CD4-positive, alpha-beta T cell treated with Interleukin-21 for 1 hour (primary cell): ENCODE results near the gene ZNF672.
"Not testable (repeated sequence)": the region's sequence is repeated elsewhere in the genome, so short reads cannot be mapped to it uniquely, and the experiment has no call there.

ENCODE experiments used
- DNase-seq: peaks from one replicate; pipeline ENCODE4 v3.0.0-alpha.2; 2020

Gene ZNF672

DNA sequence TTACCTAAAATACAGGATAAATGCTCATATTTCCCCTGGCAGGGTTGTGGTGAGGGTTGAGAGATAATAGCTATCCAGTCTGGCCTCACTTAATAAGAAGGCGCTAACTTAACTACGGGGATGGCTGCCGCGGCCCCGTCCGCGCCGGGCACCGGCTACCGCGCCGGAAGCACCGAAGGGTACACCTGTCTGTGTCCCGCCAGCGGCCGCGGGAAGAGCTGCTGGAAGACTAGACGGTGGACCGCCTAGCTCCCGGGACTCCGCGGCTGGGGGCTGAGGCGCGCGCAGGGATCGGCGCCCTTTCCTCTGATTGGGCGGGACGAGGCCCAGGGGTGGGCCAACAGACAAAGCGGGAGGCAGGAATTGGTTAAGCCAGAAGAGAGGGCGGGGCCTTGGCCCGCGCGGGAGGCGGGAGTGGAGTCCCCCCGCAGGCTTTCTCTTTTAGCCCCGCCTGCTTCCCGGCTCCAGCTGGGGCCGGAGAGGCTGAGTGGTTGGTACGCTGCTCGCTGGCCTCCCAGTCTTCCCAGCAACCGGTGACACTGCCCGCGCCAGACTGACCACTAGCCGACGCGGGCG is at the start of gene ZNF672:
Gene ZNF672 (plus strand): TSS at position 444 of the 576 bp plus-strand sequence. CDS start 9,051 bp downstream, outside the sequence.
- peak; percentile 95 for DNase-seq

DNA sequence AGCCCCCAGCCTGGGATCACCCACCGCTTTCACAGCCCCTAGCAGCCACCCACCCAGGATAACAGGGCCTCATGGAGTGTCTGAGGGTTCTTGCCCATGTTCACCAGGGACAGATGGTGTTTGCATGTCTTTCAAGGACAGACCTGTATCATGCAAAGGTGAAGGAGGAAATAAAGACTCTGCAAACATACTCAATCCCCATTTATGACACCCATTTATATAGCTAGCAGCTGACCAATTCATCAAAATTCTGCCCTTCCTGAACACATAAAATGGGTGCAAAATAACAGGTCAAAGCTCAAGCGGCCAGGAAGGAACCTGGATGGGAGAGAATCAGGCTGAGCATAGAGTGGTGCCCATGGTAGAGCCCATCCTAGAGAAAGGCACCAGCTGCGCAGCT is 49.7 kb upstream of the ZNF672 start:
- no peak for DNase-seq

DNA sequence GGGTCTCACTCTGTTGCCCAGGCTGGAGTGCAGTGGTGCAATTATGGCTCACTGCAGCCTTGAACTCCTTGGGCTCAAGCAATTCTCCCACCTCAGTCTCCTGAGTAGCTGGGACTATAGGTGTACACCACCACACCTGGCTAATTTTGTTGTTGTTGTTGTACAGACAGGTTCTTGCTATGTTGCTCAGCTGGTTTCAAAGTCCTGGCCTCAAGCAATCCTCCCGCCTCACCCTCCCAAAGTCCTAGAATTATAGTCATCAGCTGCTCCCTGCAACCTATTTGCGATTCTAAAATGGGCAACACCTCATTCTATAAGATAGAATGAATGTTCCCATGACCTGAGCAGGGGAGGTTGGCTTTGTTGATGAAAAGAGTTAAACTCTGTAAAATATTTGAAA is 48.7 kb upstream of the ZNF672 start:
- not testable (repeated sequence) for DNase-seq

DNA sequence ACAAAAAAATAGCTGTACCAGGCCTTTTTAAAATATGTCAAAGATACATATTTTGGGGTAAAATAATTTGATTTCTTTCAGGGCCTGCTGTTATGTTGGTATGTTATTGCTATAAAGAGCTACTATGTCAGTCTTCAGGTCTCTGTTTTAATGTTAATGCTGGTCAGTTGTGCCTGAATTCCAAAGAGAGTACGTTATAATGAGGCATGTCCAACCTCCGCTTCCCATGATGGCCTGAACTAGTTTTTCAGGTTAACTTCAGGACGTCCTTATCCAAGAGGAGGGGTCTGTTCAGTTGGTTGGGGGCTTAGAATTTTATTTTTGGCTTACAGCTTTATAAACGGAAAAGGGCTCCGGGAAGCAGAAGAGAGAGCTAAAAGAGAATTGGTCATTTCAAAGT is 47.6 kb upstream of the ZNF672 start:
- DNase-seq: no peak

DNA sequence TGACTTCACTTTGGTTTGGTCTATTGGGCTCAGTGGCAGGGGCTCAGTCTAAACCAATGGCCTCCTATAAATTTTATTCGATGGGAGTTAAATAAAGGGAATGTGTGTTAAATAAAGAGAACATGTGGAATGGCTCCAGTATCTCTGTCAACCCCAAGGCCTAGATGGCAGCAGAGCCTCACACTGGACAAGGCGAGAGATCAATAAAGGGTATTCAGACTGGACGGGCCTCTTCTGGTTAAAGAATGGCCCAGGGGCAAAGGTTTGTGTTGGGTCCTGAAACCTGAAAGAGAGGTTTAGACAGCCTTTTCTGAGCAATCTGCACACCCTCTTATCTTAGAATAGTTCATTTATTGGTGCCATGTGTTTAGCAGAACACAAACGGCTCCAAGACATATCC is 47.0 kb upstream of the ZNF672 start:
- no peak for DNase-seq

DNA sequence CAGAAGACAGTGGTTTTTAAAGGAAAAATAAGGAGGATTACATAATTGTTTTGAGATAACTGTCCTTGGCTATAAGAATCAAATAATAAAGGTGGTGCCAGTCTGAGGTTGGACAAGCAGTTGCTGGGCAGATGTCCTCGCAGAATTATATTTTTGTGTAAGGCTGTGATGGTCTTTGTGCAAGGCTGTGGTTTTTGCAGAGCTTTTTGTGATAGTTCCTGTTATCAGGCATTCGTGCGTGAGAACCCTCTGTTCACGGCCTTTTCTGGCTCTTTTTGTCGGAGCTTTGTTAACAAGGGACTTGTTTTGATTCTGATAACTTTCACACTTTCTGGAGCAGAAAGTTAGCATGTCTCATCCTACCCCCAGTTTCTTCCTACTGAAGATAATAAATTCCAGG is 45.7 kb upstream of the ZNF672 start:
- DNase-seq: no peak

DNA sequence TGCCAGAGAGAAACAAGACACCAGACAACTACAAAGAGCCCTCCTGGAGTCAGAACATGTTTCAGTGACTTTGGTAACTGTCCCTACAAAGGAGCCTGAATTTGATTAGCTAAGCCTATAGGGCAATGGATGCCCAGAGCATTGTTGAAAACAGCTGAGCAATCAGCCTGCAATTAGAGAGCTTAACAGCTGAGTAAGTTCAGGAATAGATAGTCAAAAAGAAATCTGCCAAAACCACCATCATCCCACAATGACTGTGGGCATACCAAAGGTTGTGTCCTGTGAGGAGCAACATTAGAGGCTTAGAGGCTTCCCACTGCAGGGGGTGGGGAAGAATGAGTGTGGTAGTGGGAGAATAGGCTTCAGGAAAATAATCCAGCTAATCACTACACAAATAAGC is 44.4 kb upstream of the ZNF672 start:
- DNase-seq: no peak

DNA sequence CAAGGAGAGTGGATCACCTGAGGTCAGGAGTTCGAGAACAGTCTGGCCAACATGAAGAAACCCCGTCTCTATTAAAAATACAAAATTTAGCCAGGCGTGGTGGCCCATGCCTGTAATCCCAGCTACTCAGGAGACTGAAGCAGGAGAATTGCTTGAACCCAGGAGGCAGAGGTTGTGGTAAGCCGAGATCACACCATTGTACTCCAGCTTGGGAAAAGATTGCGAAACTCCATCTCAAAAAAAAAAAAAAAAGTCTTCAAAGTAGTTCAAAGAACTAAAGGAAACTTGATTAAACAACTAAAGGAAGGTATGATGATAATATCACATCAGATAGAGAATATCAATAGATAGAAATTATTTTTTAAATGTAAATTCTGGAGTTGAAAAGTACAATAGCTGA is 43.4 kb upstream of the ZNF672 start:
- DNase-seq: not testable (repeated sequence)

DNA sequence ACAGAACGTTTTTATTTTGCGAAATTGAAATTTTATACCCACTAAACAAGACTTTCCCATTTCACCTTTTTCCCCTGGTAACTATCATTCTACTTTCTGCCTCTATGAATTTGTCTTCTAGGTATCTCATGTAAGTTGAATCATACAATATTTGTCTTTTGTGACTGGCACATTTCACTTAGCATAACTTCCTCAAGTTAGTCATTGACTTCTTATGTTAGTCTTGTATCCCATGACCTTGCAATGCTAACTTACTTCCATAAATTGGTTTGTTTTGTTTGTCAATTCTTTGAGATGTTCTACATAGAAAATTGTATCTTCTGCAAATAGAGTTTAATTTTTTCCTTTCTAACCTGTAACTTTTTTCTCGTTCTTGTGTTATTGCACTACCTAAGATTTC is 39.2 kb upstream of the ZNF672 start:
- DNase-seq: no peak

DNA sequence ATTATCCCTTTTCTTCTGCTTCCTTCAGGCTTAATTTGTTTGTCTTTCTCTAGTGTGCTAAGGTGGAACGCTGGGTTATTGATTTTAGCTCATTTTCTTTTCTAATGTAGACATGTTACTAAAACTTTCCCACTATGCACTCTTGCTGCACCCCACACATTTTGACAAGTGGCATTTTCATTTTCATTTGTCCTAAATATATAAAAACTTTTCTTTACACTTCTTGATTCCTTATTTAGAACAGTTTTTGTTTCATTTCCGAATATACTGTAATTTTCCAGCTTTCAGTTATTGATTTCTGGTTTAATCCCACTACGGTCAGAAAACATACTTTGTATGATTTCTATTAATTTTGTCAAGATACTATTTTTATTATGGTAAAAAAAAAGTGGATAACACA is 37.6 kb upstream of the ZNF672 start:
- DNase-seq: no peak

DNA sequence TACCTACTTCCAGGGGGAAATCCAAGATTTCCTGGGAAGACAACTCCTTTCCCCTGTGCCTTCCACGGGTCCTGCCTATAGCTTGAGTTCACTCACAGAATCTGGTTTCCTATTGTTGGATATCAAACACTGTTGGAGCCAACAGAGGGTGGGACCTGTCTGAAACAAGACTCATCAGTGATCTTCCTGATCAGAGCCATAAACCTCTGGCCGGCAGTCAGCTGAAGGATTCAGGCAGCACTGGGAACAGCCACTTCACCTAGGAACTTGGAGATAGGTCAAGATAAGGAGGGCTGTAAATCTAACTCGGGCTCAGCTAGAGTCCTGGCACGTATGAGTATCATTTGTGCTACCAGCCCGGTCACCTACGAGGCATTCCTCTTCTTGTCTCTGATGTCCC is 35.6 kb upstream of the ZNF672 start:
- DNase-seq: no peak

DNA sequence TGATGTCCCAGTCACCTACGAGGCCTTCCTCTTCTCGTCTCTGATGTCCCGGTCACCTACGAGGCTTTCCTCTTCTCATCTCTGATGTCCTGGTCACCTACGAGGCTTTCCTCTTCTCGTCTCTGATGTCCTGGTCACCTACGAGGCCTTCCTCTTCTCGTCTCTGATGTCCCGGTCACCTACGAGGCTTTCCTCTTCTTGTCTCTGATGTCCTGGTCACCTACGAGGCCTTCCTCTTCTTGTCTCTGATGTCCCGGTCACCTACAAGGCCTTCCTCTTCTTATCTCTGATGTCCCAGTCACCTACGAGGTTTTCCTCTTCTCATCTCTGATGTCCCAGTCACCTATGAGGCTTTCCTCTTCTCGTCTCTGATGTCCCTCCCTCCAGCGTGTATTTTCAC is 34.5 kb upstream of the ZNF672 start:
- DNase-seq: not testable (repeated sequence)

DNA sequence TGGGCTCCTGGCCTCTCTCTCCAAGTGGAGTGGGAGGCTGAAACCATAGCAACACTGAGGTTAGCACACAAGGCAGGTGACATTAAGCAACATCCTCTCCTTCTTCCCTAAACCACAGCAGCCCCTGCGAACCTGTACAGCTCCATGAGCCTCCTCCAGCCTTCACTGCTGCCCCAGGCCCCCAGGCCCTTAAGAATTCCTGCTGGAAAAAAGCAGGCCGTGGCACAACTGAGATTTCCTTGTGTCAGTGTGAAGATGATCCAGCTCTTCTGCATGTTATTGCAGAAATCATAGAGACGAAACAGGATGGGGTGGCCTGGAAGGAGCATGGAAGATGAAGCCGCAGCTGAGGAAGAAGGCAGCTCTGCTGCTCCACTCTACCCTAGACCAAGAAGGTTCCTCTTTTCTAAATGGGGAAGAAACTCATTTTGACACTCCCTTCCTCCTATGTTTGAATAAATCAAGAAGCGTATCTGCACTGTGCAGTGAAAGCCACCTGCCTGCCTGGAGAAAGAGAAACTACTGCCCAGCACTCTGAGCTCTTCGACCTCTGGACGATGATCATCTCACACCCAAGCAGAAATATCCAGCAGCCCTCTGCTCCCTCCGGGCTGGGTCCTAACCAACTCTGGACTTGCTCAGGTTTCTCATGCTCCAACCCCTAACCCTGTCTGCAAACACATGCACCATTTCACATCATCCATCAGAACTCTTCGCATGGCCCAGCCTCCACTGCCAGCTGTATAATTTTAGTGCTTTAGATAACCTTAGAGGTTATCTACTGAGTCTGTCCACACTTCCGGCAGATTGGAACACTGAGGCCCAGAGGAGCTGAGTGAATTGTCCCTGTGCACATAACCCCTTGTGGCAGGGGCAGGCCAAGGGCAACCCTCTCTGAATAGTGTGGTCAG is 33.0 kb upstream of the ZNF672 start:
- no peak for DNase-seq

DNA sequence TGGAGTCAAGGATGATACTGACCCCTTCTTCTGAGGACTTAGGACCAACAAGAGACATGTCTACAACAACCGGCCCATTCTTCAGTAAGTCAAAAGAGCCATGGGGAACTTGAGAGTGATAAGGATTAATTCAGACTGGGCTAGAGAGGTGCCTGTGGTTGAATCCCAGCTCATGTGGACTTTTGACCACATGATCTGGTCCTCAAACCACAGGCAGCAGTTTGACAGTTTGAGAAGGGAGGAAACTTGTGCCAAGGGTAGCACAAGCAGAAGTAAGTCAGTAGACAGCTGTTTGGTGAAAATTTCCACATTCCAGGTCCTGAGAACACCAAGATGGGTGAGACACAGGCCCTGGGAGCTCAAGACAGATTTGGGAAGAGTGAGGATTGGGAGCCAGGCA is 32.1 kb upstream of the ZNF672 start:
- DNase-seq: no peak

DNA sequence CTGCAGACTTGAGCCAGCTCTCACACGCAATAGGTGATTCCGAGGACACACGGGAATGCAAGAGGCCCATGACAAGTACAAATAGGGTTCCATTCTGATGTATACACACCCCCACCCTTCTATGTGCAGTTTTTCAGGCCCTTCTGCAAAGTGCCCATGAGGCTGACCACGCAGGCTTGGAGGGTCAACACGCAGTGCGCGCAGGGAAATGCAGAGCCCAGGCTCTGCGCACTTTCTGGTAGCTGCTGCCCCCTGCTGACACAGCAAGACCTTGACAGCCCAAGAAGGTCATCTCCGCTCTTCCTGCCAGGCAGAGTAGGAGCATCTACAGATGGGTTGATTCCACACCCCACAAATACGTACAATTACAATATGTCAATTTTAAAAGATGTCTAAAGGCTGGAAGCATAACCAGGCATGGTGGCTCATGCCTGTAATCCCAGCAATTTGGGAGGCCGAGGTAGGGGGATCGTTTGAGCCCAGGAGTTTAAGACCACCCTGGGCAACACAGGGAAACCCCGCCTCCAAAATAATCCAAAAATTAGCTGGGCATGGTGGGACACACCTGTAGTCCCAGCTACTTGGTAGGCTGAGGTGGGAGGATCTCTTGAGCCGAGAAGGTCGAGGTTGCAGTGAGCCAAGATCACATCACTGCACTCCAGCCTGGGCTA is 30.8 kb upstream of the ZNF672 start:
- peak; percentile 52 for DNase-seq

DNA sequence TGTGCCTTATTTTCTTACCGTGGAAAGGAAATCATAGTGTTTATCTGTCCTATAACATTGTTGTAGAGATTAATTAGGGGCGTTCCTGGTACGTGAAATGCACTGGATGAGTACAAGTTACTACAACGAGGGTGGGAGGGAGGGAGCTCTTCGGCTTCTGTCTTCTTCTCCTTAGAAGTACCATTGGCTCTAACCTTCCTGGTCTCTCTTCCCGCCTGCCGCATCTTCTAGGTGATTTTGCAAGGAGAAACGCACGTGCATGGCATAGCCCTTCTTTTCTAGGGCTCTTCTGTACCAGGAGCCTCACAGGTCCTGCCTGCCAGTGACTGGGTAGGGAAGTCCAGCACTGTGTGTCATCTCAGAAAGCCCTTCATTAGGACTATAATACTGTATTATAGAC is 29.1 kb upstream of the ZNF672 start:
- DNase-seq: no peak

DNA sequence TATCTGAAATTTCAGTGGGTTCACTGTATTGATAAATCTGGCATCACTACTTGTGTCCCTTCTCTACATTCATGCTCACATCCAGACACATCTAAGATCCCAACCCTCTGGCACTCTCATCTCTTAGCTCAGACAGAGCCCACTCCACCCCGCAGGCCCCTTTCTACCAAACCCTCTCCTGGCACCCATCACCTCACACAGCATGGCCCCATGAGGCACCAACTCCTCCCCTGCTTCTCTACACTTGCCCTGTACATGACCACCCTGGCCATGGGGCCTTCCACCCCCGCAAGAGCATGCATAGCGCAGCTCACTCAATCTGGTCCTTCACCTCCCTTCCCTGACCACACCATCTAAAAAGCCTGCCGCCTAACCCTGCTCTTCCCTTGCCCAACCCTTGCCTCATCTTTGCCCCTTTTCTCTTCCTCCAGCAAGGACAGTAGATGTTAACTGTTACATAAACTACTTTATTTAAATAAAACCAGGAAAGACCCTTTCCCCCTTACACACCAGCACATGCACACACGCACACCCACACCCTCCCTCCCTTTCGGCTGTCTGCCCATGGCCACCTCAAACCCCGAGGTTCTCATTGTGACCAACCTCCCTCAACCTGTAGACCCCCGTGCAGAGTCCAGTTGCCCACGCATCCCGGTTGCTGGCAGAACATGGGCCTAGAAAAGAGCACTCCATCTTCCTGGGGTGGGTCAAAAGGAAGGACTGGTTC is 27.9 kb upstream of the ZNF672 start:
- DNase-seq: no peak

DNA sequence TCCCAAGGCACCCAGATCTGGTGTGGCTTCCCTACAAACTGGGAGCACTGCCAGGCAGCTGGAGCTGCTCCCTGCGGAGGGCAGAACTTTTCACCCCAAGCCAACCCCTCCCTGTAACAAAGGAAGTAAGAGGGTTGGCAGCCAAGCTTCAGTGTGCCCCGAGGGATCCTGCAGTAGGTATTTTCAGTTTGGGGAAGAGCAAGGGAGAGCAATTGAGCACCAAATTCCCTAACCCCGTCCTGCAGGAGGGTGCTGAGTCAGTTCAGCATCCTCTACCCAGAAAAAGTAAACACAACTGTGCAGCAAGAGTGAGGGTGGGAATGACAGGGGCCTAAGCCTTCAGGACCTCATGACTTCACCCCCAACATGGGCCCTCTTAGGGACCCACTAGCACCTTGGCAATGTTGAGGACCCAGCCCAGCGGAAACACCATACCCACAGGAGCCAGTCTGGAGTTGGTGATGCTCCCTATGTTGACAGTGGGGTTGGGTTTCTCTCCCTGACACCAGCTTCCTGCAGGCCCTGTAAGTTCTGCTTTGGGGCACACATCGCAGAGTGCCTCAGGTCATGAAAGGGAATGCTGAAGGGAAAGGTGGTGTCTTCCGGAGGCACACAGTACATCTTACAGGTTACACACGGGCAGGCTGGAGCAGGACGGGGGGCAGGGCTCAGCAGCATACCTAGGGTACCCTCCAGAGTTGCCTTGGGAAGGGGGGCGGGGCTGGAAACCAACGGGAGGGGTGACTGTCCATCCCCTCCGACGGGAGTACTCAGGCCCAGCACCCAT is 27.1 kb upstream of the ZNF672 start:
- no peak for DNase-seq

DNA sequence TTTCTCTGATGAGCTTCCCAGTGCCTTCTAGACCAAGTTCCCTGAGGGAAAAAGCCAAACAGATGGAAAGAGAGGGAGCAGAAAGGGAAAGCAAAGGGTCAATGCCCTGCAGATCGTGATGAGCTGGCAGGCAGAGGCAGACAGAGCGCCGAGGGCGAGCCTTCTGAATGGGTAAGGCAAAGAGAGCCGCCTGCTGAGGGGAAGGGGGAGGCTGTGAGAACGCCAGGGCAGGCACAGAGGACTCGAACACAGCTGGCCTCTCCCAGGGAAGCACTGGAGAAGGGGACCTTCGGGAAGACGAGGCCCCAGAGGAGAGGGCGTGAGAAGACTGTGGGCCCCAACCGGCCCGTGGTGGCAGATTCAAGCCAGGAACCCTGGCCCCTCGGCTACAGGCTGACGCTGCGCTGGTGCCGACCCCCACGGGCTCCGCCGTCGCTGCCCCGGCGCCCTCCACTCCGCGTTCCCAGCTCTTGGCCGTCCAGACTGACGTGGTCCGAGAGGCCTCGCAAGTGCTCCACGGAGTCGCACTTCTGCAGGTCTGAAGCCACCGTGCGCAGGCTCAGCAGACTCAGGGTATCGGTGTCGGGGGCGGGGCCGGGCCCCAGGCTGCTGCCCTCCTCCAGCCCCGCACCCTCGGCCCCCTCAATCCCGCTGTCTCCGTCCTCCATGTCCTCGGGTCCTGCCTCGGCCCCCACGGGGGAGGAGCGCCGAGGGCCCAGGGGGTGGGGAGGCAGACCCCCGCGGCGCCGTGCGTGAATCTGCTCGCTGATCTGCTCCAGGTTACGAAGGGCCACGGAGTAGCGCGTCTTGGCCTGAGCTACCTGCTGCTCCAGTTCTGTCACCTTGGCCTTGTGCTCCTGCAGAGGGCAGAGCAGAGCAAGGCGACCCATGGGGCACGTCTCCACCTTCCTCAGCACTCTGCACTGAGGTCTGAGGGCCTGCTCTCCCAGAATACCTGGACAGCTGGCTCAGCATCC is 26.2 kb upstream of the ZNF672 start:
- no peak for DNase-seq

DNA sequence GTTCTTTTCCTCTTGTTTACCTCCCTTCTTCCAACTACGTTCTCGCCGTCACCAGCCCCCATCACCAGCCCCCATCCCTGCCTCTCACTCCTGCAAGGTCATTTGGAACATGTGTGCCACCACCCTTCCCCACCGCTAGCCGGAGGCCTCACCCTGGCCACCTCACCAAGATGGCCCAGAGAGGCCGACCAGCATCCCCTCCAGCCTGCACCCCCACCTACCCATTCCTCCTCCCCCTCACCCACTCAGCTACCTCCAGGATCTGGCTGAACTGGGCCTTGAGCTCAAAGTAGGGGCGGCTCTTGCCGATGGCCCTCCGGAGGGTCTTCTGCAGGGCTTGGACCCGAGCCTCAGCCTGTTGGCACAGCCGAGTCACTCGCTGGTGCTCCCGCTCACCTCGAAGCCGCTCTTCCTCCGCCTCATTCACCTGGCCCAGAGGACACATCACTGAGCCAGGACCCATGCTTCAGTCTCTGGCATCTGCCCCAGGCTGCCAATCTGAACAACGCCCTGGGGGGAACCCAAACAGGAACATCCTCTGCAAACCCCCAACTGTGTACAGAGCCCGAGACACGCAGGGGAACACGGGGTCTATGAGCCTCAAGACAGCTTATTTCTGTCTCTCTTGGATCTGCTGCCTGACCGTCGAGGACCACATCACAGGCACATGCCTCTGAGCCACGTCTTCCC is 25.1 kb upstream of the ZNF672 start:
- DNase-seq: no peak

DNA sequence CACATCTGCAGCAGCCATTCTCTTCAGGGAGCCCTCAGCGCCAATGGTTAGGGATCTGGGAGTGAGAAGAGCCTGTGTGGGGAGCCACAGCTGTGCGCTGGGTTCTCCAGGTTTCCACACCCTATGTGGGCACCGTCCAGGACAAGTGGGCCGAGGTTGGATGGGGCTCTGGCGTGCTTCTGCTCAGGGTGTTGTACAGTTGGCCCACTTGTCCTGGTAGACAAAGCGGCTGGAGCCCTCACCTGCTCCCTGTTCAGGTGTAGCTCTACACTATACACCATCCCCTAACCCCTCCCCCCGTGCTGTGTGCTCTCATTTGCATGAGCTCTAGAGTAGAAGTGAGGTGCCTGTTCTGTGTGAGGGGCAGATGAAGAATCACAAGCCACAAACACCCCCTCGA is 24.5 kb upstream of the ZNF672 start:
- no peak for DNase-seq
